Hepatocyte (in vitro differentiated cells): Measurements from ENCODE around the gene EME2. TPM values are rescaled to one million over a fixed set of nuclear protein-coding genes. Genes with fewer than 3 reads are reported as not detected.

ENCODE experiments used
- DNase-seq: peaks from one replicate; pipeline ENCODE4 v3.0.0-alpha.2; 2016; ENCODE audit warnings: low spot score
- H2AFZ ChIP-seq: fragments of 200-600 bp; sonication (generic); 2 replicates; pipeline ENCODE4 v1.6.0; 2016; ENCODE audit warnings: antibody characterized with exemption, mild to moderate bottlenecking
- H3K27ac ChIP-seq: fragments of 200-600 bp; sonication (generic); 2 replicates; pipeline ENCODE4 v1.5.1; 2016; ENCODE audit warnings: mild to moderate bottlenecking
- H3K27me3 ChIP-seq: fragments of 200-600 bp; sonication (generic); 2 replicates; pipeline ENCODE4 v1.6.1; 2016
- H3K36me3 ChIP-seq: fragments of 200-600 bp; sonication (generic); replicated peaks from 2 replicates; pipeline ENCODE4 v1.5.1; 2016; ENCODE audit warnings: low read depth; ENCODE audit not compliant: insufficient read depth
- H3K4me1 ChIP-seq: fragments of 200-600 bp; sonication (generic); 2 replicates; pipeline ENCODE4 v1.5.1; 2016; ENCODE audit warnings: mild to moderate bottlenecking, moderate library complexity; ENCODE audit not compliant: insufficient read depth
- H3K4me2 ChIP-seq: fragments of 200-600 bp; sonication (generic); 2 replicates; pipeline ENCODE4 v1.6.0; 2016
- H3K4me3 ChIP-seq: fragments of 200-600 bp; sonication (generic); 2 replicates; pipeline ENCODE4 v1.5.1; 2016; ENCODE audit warnings: mild to moderate bottlenecking
- H3K79me2 ChIP-seq: fragments of 200-600 bp; sonication (generic); 2 replicates; pipeline ENCODE4 v1.6.0; 2017; ENCODE audit warnings: mild to moderate bottlenecking
- H3K9me2 ChIP-seq: fragments of 200-600 bp; sonication (generic); replicated peaks from 2 replicates; pipeline ENCODE4 v1.6.0; 2017; ENCODE audit warnings: mild to moderate bottlenecking; ENCODE audit not compliant: insufficient read depth
- H3K9me3 ChIP-seq: fragments of 200-600 bp; sonication (generic); 2 replicates; pipeline ENCODE4 v1.5.1; 2016; ENCODE audit warnings: low read depth, mild to moderate bottlenecking
- H4K20me1 ChIP-seq: fragments of 200-600 bp; sonication (generic); 2 replicates; pipeline ENCODE4 v1.6.0; 2016; ENCODE audit warnings: mild to moderate bottlenecking; ENCODE audit not compliant: insufficient read depth, poor library complexity, severe bottlenecking
- EZH2 ChIP-seq: fragments of 200-600 bp; sonication (generic); IDR thresholded peaks from 2 replicates; pipeline ENCODE4 v1.6.1; 2016; ENCODE audit warnings: antibody characterized with exemption, mild to moderate bottlenecking, borderline replicate concordance
- EZH2phosphoT487 ChIP-seq: fragments of 200-600 bp; sonication (generic); IDR thresholded peaks from one replicate; pipeline ENCODE4 v1.6.1; 2018; ENCODE audit warnings: antibody characterized with exemption, mild to moderate bottlenecking, low read depth, moderate library complexity; ENCODE audit not compliant: unreplicated experiment, severe bottlenecking
- WGBS: methylation state at CpG from one replicate; pipeline ENCODE4 v1.1.6; 2016; ENCODE audit warnings: low lambda C conversion rate; ENCODE audit errors: missing lambda C conversion rate; 5-methylcytosine and 5-hydroxymethylcytosine counted together
- polyA plus RNA-seq: library from polyadenylated mRNA; unstranded; fragments of >200 nt; fragmentation: Nextera tagmentation; extraction: Ambion mirVana; gene quantifications from 2 replicates; pipeline ENCODE4 v1.2.1, GENCODE V29; 2016
- total RNA-seq: library from RNA; depleted of rRNA; stranded (reverse); fragments of >200 nt; gene quantifications from 2 replicates; pipeline ENCODE4 v1.2.3, GENCODE V29; 2014
- TF ChIP-seq, protein P1 (sequence below): fragments of 200-600 bp; sonication (generic); IDR thresholded peaks from 2 replicates; pipeline ENCODE4 v1.5.1; 2016; ENCODE audit warnings: antibody characterized with exemption, mild to moderate bottlenecking; ENCODE audit not compliant: poor library complexity

The EME2 gene
- total and polyA plus RNA-seq, 2 experiments from 2014 or later: 17.7 to 20.8 TPM

GRCh38 chr16:1757714-1758461 is 14.7 kb upstream of the EME2 start:
- TF ChIP-seq, protein P1, sequence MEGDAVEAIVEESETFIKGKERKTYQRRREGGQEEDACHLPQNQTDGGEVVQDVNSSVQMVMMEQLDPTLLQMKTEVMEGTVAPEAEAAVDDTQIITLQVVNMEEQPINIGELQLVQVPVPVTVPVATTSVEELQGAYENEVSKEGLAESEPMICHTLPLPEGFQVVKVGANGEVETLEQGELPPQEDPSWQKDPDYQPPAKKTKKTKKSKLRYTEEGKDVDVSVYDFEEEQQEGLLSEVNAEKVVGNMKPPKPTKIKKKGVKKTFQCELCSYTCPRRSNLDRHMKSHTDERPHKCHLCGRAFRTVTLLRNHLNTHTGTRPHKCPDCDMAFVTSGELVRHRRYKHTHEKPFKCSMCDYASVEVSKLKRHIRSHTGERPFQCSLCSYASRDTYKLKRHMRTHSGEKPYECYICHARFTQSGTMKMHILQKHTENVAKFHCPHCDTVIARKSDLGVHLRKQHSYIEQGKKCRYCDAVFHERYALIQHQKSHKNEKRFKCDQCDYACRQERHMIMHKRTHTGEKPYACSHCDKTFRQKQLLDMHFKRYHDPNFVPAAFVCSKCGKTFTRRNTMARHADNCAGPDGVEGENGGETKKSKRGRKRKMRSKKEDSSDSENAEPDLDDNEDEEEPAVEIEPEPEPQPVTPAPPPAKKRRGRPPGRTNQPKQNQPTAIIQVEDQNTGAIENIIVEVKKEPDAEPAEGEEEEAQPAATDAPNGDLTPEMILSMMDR: no peak
- TF ChIP-seq EZH2phosphoT487 (no peak), EZH2 (no peak)
- Histone ChIP-seq H3K27ac (no peak overlapping the region), H3K4me3 (no peak overlapping the region), H3K9me3 (no peaks in the 10 kb centered on the region), H3K9me2 (no peaks in the 10 kb centered on the region), H3K27me3 (no peaks in the 10 kb centered on the region), H3K4me1 (peaks cover 9% of the 10 kb centered on the region), H3K79me2 (no peaks in the 10 kb centered on the region), H3K36me3 (no peaks in the 10 kb centered on the region), H4K20me1 (peaks cover under 1% of the 10 kb centered on the region), H3K4me2 (peak overlapping the region; percentile 59), H2AFZ (no peak overlapping the region)
- no peak for DNase-seq
- WGBS: 83% methylated on average over 36 of the region's 37 CpGs

GRCh38 chr16:1758923-1759322 is 13.7 kb upstream of the EME2 start:
- peaks cover 9% of the 10 kb centered on the region for H3K4me1 ChIP-seq
- no peaks in the 10 kb centered on the region for H3K9me2 ChIP-seq
- WGBS: 95% methylated on average over 16 of the region's 18 CpGs
- no peaks in the 10 kb centered on the region for H3K9me3 ChIP-seq
- H3K27me3 ChIP-seq: no peaks in the 10 kb centered on the region
- peaks cover 3% of the 10 kb centered on the region for H4K20me1 ChIP-seq
- TF ChIP-seq EZH2 (no peak), EZH2phosphoT487 (no peak)
- TF ChIP-seq, protein P1: no peak
- no peak for DNase-seq
- no peak overlapping the region for H3K4me3 ChIP-seq
- no peaks in the 10 kb centered on the region for H3K36me3 ChIP-seq
- H3K4me2 ChIP-seq: no peak overlapping the region
- no peak overlapping the region for H2AFZ ChIP-seq
- H3K27ac ChIP-seq: no peak overlapping the region
- H3K79me2 ChIP-seq: no peaks in the 10 kb centered on the region

DNA sequence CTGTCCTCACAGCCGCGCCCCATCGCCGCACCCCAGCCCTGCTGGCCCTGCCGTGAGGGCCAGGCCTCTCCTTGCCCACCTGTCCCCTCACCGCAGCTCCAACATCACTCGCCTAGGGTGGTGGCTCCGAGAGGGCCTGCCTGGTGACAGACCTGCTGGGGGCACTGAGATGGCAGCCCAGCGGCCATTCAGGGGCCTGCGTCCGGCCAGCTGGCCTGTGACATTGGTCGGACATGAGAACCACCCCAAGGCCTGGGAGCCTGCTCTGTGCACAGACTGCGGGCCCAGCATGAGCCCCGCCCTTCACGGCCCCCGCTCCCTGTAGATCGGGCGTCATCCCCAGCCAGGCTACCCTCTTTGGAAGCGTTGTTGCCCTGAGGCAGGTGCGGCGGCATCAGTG is 13.1 kb upstream of the EME2 start:
- TF ChIP-seq EZH2phosphoT487: no peak
- TF ChIP-seq, protein P1: no peak
- TF ChIP-seq EZH2: no peak
- 98% methylated on average over 19 of the region's 21 CpGs for WGBS

More for the DNA sequence above, 13.1 kb upstream of the EME2 start:
- no peaks in the 10 kb centered on the region for H3K9me2 ChIP-seq
- no peak for DNase-seq
- H3K27me3 ChIP-seq: no peaks in the 10 kb centered on the region
- H3K4me1 ChIP-seq: peaks cover 9% of the 10 kb centered on the region
- no peaks in the 10 kb centered on the region for H3K9me3 ChIP-seq
- no peak overlapping the region for H3K4me2 ChIP-seq
- H2AFZ ChIP-seq: no peak overlapping the region
- no peak overlapping the region for H3K27ac ChIP-seq
- H3K79me2 ChIP-seq: no peaks in the 10 kb centered on the region
- H4K20me1 ChIP-seq: peaks cover 3% of the 10 kb centered on the region
- no peak overlapping the region for H3K4me3 ChIP-seq
- H3K36me3 ChIP-seq: no peaks in the 10 kb centered on the region
